Measurements from ENCODE around the gene DDX56.
A peak's percentile ranks its signal among the peaks of the same experiment; 100 is the strongest.
"Not testable (repeated sequence)": the region's sequence is repeated elsewhere in the genome, so short reads cannot be mapped to it uniquely, and the experiment has no call there.

DDX56 gene

DNA sequence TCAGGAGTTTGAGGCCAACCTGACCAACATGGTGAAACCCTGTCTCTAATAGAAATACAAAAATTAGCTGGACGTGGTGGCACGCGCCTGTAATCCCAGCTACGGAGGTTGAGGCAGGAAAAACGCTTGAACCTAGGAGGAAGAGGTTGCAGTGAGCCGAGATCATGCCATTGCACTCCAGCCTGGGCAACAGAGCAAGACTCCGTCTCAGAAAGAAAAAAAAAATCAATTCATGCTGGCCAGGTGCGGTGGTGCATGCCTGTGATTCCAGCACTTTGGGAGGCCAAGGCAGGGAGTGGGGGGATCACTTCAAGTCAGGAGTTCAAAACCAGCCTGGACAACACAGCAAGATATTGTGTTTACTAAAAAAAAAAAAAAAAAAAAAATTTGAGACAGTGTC, 23.5 kb upstream of the DDX56 start:
- DNase-seq (ENCODE audit: low spot score), result not testable (repeated sequence)

DNA sequence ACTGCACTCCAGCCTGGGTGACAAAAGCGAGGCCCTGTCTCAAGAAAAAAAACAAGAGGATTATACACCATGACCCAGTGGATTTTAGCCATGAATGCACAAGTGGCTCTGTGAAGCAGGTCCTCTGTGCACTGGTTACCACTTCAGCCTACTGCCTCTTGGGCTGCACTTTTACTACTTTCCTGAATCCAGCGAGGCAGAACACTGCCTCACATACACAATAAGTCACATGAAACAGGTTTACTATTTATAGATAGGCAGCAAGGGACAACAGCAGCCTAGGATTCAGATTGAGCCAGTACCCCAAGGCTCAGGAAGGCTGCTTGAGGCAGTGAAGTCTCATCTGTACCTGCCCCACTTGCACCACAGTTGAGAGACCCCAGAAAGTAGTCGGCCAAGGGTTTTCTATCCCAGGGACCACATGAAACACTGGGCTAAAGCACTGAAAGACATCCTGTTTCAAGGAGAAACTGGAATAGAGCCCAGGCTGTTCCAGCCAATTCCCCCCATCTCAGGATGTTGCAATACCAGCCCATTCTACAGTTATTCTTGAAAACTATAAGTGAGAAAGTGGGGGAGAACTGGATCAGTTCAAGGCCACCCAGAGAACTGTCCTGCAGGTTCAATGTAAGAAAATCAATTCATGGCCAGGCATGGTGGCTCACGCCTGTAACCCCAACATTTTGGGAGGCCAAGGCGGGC, 22.4 kb upstream of the DDX56 start:
- no peak for DNase-seq (ENCODE audit: low spot score)

DNA sequence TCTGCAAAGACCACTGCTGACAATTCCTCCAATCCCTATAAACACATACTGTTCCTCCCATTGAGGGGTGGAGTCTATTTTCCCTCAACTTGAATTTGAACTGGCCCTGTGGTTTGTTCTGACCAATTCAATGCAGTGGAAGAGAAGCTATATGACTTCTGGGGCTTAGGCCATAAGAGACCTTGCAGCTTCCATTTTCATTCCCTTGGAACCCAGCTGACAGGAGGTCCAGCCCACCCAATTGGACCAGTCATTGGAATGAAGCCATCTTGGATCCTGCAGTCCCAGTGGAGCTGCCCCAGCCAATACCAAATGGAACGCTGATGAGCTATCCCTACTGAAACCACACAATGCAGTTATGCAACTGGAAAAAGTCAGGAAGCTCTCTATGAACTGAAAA, 17.2 kb upstream of the DDX56 start:
- no peak for DNase-seq (ENCODE audit: low spot score)

GRCh38 chr7:44587843-44588711, 14.4 kb upstream of the DDX56 start:
- peak; percentile 53 for DNase-seq (ENCODE audit: low spot score)

GRCh38 chr7:44583146-44583865, 9.6 kb upstream of the DDX56 start:
- DNase-seq (ENCODE audit: low spot score), result no peak

DNA sequence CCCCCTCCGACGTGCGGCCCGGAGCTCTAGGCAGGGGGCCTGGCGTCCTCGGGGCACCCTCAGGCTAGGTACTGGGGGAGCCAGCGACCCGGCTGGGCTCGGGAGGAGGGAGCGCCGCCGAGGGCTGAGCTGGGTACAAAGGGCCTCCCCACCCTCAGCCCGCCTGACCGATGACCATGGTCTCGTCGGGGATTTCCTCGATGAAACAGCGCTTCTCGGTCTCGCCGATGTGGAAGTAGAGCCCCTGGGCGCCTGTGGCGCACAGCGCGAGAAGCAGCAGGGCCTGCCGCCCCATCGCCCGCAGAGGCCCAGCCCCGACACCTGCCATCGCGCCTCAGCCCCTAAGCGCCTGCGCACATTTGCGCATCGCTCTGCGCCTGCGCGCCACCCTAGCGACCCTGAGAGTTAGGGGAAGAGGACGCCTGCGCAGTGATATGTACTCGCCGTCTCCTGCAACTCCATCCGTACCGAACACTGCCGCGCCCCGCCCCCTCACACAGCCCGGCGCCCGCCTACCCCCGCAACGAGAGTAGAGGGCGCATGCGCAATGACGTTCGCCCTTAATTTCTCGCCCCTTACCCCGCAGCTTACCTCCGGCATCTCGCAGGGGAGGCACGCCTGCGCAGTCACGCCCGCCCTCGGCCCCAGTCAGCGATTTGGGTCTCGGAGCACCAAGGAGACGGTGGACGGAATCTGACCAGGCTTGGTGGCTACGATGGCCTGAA, 8.3 kb upstream of the DDX56 start, which contains the start of gene TMED4:
TMED4 (minus strand) TSS at position 353 of the 725 bp plus-strand sequence; CDS start at position 328, 25 bp downstream.
- peak; percentile 99 for DNase-seq (ENCODE audit: low spot score)

DNA sequence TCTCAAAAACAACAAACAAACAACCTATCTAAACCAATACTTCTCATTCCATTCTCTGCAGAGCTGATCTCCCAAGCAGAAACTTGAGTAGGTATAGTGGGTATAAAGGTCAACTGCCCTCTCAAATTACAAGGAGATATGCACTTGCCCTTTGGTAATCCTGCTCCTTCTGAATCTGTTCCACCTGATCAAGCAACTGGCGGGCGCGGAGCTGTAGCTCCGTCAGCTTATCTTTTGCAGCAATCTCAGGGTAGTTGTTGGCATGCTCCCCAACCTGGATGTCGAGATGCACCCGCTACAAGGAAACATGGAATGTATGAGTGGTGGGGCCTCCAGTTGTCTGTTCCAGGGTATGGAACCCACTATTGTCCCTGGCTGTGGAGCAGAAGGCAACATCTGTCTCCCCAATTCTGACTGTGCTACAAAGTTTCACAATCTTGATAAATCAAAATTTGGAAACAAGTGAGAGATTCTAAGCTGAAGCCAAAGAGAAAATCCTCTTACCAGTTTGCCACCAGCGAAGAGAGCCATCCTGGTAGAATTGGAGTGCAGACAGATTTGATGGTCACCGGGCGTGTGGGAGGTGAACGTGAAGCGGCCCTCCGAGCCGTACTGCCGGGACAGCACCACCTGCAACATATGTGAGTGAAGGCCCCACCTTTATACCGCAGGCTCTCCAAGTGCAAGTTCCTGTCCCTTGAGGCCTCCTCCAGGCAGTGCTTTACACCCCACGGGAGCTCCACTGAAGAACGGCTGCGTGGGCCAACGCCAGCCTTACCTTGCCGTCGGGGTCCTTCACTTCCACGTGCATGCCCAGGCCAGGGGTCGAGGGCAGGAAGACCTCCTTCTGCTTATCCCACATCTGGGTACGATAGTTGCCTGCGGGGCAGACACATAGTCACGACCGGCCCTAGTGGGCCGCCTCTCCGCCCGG, 7.5 kb upstream of the DDX56 start:
- DNase-seq (ENCODE audit: low spot score), result peak; percentile 28

DNA sequence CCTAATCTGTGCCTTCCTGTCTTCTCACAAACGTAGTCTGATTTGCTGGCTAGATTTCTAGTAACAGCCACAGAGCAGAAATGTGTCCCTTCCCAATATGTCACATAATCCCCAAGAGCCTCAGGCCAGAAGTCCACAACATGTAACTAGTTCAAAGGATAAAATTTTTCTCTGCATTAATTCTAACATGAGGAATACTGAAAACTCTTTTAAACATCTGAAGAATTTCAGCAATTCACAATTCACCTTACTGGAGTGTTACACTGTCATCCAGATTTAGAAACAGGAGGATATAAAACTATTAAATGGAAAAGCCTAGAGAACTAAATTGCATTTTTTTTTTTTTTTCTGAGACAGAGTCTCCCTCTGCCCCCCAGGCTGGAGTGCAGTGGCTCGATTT, 2.5 kb upstream of the DDX56 start:
- no peak for DNase-seq (ENCODE audit: low spot score)

- no peak for DNase-seq (ENCODE audit: low spot score)
Measured at GRCh38 chr7:44575054-44575453, 1.3 kb upstream of the DDX56 start.

DNA sequence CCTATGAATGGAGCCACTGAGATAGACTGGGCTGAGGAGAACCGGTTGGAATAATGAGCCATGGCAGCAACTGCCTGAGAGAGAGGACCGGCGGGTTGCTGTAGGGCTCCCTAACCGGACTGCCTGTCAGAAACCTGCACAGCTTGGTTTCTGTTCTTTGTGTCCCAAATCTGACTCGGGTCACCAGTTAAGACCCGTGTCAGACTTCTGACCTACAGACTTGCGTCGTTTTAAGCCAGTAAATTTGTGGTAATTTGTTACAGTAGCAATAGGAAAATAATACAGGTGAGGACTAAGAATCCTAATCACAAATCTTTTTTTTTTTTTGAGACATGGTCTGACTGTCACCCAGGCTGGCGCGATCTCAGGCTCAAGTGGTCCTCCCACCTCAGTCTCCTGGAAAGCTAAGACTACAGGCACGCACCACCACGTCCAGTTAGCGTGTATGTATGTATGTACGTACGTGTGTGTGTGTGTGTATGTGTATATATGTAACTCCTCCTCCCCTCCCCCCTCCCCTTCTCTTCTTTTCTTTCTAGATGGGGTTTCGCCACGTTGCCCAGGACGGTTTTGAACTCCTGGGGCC, 672 bp upstream of the DDX56 start:
- DNase-seq (ENCODE audit: low spot score), result no peak

DNA sequence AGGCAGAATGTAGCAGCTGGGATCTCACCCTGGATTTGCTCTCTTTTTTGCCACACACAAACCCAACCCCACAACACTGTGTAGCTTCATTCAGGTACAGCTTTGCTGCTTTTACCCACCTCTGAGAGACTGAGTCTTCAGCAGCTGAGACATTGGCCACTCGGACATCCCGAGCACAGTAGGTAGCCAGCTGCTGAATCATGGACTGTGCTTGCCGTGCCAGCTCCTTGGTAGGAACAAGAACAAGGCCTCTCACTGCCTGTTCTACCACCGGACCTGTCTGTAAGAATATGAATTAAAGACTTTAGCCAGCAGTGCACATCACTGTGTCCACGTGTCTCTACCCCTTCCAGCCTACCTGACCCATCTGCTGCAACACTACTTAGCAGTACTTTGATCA, 937 bp downstream of the DDX56 start:
- DNase-seq (ENCODE audit: low spot score), result no peak

- DNase-seq (ENCODE audit: low spot score), result no peak
Measured at GRCh38 chr7:44569959-44570358, 3.7 kb downstream of the DDX56 start.

DNA sequence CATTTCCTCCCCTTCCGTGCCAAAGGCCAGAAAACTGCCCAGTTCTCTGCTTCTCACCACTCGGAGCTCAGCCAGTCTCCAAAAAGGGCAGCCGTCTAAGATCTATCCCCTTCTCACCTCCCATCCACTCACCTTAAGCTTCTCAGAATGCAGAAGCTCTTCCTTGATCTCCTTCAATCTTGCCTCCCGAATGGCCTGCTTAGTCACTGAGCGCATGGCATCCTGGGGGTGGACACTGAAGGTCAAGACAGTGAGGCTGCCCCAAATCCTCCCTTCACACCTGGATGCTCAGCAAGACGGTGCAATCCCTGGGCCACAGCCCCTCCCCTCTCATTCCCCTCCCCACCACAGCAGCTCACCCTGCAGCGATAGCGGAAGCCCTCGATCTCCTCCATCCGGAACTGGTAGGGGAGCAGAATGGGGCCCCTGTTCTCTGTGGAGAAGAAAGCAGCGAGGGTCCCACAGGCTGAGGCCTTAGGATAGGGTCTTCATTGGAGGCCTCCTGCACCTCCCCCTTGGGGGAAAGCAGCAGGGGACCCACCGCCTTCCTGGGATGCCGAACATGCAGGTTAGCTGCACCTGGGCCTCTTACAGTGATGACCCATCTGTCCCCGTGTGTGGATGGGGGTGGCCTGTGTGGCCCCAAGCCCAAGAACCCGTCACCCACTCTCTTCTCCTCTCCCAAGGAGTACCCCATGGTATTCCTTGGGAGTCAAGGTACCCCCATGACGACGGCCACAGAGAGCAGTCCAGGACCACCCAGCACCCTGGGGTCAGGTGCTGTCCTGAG, 4.7 kb downstream of the DDX56 start:
- DNase-seq (ENCODE audit: low spot score), result no peak

DNA sequence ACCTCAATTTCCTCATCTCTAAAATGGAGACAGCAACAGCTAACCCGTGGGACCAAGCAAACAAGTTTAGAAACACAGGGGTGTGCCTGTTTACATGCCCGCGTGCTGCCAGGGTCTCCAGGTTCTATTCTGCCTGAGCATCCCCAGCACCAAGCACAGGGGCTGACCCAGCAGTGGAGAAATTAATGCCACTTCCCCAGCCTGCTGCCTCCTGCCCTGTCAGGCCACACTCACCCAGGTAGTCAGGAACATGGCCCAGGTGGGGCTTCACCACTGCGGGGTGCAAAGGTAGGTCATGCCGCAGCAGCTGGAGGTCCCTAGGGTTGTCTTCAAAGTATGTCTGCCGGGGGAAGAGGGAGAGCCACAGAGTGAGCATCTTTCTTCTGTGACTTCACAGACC, 5.8 kb downstream of the DDX56 start:
- no peak for DNase-seq (ENCODE audit: low spot score)

DNA sequence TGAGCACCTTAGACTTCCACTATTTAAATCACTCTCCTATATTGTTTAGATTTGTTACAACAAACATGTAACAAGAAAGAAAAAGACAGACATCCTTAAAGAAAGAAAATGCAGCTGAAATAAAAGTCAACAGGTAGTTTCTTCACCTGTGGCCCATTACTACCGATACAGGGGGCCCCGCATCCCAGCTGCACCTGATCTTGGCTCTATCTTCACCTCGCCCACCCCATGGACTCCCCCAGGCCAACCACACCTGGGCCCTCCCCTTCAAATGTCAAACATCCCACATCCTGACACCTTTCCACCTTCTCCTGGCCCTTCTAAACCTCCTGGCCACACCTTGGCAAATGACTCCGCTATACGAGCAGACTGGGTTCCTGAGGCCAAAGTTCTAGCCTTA, 7.0 kb downstream of the DDX56 start:
- no peak for DNase-seq (ENCODE audit: low spot score)

- no peak for DNase-seq (ENCODE audit: low spot score)
Measured at GRCh38 chr7:44565795-44566559, 7.7 kb downstream of the DDX56 start.

DNA sequence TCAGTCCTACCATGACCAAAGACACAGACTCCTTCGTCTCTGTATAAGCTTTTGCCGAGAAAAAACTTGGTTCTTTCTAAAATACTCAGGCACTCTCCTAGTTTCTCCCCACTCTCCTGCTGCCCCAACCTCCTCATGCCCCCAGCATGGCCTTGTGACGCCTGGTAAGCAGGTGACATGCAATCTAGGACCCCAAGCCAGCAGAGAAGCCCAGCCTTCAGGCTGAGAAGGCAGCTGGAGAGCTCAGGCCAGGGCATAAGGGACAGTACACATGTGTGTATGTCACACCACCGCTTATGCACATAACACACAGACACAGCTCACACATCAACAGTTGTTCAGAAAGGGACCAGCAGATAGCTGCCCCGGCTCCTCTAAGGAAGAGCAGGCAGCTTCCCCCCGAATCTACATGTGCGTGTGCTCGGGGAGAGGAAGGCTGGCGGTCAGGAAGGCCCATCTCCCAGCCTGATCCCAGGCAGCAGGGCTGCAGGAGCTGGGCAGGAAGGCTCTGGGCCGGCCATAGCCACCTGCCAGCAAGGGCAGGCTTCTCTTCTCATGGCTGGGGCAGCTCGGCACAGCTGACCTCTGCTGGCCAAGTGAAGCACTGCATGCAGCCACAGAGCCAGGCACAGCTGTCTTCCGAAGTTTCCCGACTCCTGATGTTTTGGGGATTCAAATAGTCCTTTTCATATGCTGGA, 8.5 kb downstream of the DDX56 start:
- DNase-seq (ENCODE audit: low spot score), result peak; percentile 81

- no peak for DNase-seq (ENCODE audit: low spot score)
Measured at GRCh38 chr7:44564606-44565005, 9.1 kb downstream of the DDX56 start.

All from Ammon's horn (tissue), 1 donor.